HG03064 (cell line): ENCODE results near the gene ODC1.

Source experiments
- ATAC-seq: cut with Tn5 transposase; IDR thresholded peaks from one replicate; pipeline ENCODE4 v1.9.1; 2021; ENCODE audit warnings: low read depth; ENCODE audit not compliant: unreplicated experiment

Gene ODC1

GRCh38 chr2:10422251-10422650 lies 25.9 kb downstream of the ODC1 start:
- ATAC-seq: no peak

GRCh38 chr2:10419553-10420257 lies 28.4 kb downstream of the ODC1 start:
- no peak for ATAC-seq

GRCh38 chr2:10417551-10418335 lies 30.4 kb downstream of the ODC1 start:
- no peak for ATAC-seq

GRCh38 chr2:10415640-10416039 lies 32.5 kb downstream of the ODC1 start:
- ATAC-seq: no peak

GRCh38 chr2:10415048-10415447 lies 33.1 kb downstream of the ODC1 start:
- ATAC-seq: no peak

GRCh38 chr2:10414591-10414990 lies 33.5 kb downstream of the ODC1 start:
- no peak for ATAC-seq

- no peak for ATAC-seq
Measured at GRCh38 chr2:10413991-10414451, 34.1 kb downstream of the ODC1 start.

- ATAC-seq: no peak
Measured at GRCh38 chr2:10413503-10413902, 34.6 kb downstream of the ODC1 start.

- no peak for ATAC-seq
Measured at GRCh38 chr2:10412380-10412779, 35.7 kb downstream of the ODC1 start.

- ATAC-seq: no peak
Measured at GRCh38 chr2:10411557-10411956, 36.6 kb downstream of the ODC1 start.

GRCh38 chr2:10410823-10411437 lies 37.2 kb downstream of the ODC1 start:
- no peak for ATAC-seq

GRCh38 chr2:10410001-10410822 lies 37.9 kb downstream of the ODC1 start:
- peak; percentile 43 for ATAC-seq

GRCh38 chr2:10408649-10409579 lies 39.2 kb downstream of the ODC1 start:
- peak; percentile 47 for ATAC-seq

GRCh38 chr2:10407841-10408648 lies 40.1 kb downstream of the ODC1 start:
- peak; percentile 40 for ATAC-seq

GRCh38 chr2:10407432-10407831 lies 40.7 kb downstream of the ODC1 start:
- no peak for ATAC-seq

GRCh38 chr2:10406491-10407188 lies 41.5 kb downstream of the ODC1 start:
- ATAC-seq: no peak

- no peak for ATAC-seq
Measured at GRCh38 chr2:10406016-10406415, 42.1 kb downstream of the ODC1 start.

- no peak for ATAC-seq
Measured at GRCh38 chr2:10405448-10405847, 42.7 kb downstream of the ODC1 start.
